GM08714 (cell line): Measurements from ENCODE around the gene CAPN9.
"Not testable (repeated sequence)": the region's sequence is repeated elsewhere in the genome, so short reads cannot be mapped to it uniquely, and the experiment has no call there.

Experiments used
- H3K4me3 ChIP-seq: fragments of 200-500 bp; sonication (Bioruptor generic); 2 replicates; pipeline ENCODE4 v1.5.1; 2014; ENCODE audit warnings: mild to moderate bottlenecking, low read length, inconsistent platforms
- ZNF274 ChIP-seq: IDR thresholded peaks from 2 replicates; pipeline ENCODE4 v1.6.1; 2012; ENCODE audit warnings: mild to moderate bottlenecking, low read depth, low read length

The CAPN9 gene

GRCh38 chr1:230717251-230717650 lies 29.9 kb upstream of the CAPN9 start:
- no peak overlapping the region for H3K4me3 ChIP-seq
- no peak for TF ChIP-seq ZNF274

- H3K4me3 ChIP-seq: not testable (repeated sequence)
These were observed 25.2 kb upstream of the CAPN9 start for GRCh38 chr1:230721849-230722522.

GRCh38 chr1:230725256-230726012 lies 21.8 kb upstream of the CAPN9 start:
- TF ChIP-seq ZNF274: no peak
- H3K4me3 ChIP-seq: no peak overlapping the region

GRCh38 chr1:230728710-230729392 lies 18.3 kb upstream of the CAPN9 start:
- no peak for TF ChIP-seq ZNF274

GRCh38 chr1:230730977-230731376 lies 16.2 kb upstream of the CAPN9 start:
- no peak for TF ChIP-seq ZNF274
- no peak overlapping the region for H3K4me3 ChIP-seq

More at GRCh38 chr1:230728710-230729392, 18.3 kb upstream of the CAPN9 start:
- H3K4me3 ChIP-seq: no peak overlapping the region

- no peak for TF ChIP-seq ZNF274
- no peak overlapping the region for H3K4me3 ChIP-seq
These were observed 11.7 kb upstream of the CAPN9 start for GRCh38 chr1:230735447-230735846.

GRCh38 chr1:230737622-230738262 lies 9.4 kb upstream of the CAPN9 start:
- H3K4me3 ChIP-seq: no peak overlapping the region
- no peak for TF ChIP-seq ZNF274

GRCh38 chr1:230739564-230740290 lies 7.5 kb upstream of the CAPN9 start:
- no peak overlapping the region for H3K4me3 ChIP-seq
- no peak for TF ChIP-seq ZNF274

- H3K4me3 ChIP-seq: no peak overlapping the region
- TF ChIP-seq ZNF274: no peak
These were observed 3.3 kb upstream of the CAPN9 start for GRCh38 chr1:230743899-230744298.

GRCh38 chr1:230744382-230744781 lies 2.8 kb upstream of the CAPN9 start:
- no peak overlapping the region for H3K4me3 ChIP-seq
- TF ChIP-seq ZNF274: no peak

GRCh38 chr1:230745071-230745470 lies 2.1 kb upstream of the CAPN9 start:
- H3K4me3 ChIP-seq: no peak overlapping the region
- TF ChIP-seq ZNF274: no peak

GRCh38 chr1:230746617-230747016 lies 571 bp upstream of the CAPN9 start:
- no peak overlapping the region for H3K4me3 ChIP-seq
- TF ChIP-seq ZNF274: no peak

GRCh38 chr1:230747890-230748800 lies 957 bp downstream of the CAPN9 start:
- no peak for TF ChIP-seq ZNF274
- no peak overlapping the region for H3K4me3 ChIP-seq
